HEK293 (cell line): ENCODE results near the gene CYP1B1.

ENCODE experiments used
- CTCF ChIA-PET: fragments of 350-600 bp; formaldehyde crosslinking; extraction: SDS; loops from one replicate; lab custom pipeline; 2021; ENCODE audit warnings: antibody characterized with exemption; lab: Yijun Ruan, JAX
- POLR2A ChIA-PET: fragments of 300-600 bp; formaldehyde crosslinking; extraction: SDS; loops from one replicate; lab custom pipeline; 2020; ENCODE audit warnings: antibody characterized with exemption, inconsistent platforms; lab: Yijun Ruan, JAX
- H3K27ac ChIP-seq: fragments of 200-500 bp; sonication (Bioruptor generic); 2 replicates; pipeline ENCODE4 v1.5.1; 2014; ENCODE audit warnings: low read depth, low read length, control low read depth, inconsistent platforms; ENCODE audit errors: extremely low read depth
- H3K36me3 ChIP-seq, 2 experiments: fragments of 200-500 bp in 1 of 2; sonication (Bioruptor generic) in 1 of 2; 1 replicate in 1 of 2; 2 replicates in 1 of 2; pipeline ENCODE4 v1.5.1; 2014 to 2017; ENCODE audit warnings: inconsistent platforms in 2 of 2, low read length in 2 of 2; ENCODE audit not compliant: control insufficient read depth in 2 of 2, insufficient read depth in 1 of 2
- H3K4me1 ChIP-seq: fragments of 200-500 bp; sonication (Bioruptor generic); 2 replicates; pipeline ENCODE4 v1.5.1; 2014; ENCODE audit warnings: mild to moderate bottlenecking, low read length, inconsistent platforms; ENCODE audit not compliant: control insufficient read depth, insufficient read depth
- H3K4me3 ChIP-seq: 2 replicates; pipeline ENCODE4 v1.5.1; 2011; ENCODE audit warnings: low read depth, mild to moderate bottlenecking, control low read depth, low read length, moderate library complexity
- H3K9me3 ChIP-seq: fragments of 200-500 bp; sonication (Bioruptor generic); 2 replicates; pipeline ENCODE4 v1.5.1; 2014; ENCODE audit warnings: low read depth, low read length, inconsistent platforms; ENCODE audit not compliant: control insufficient read depth, insufficient read depth
- BCL11A ChIP-seq: fragments of 450-650 bp; formaldehyde crosslinking; IDR thresholded peaks from 2 replicates; pipeline ENCODE4 v1.5.1; 2016; ENCODE audit warnings: low read depth, missing biosample characterization, missing genetic modification characterization
- HOXC10 ChIP-seq: sonication (generic); formaldehyde crosslinking; IDR thresholded peaks from 2 replicates; pipeline ENCODE4 v1.8.1; 2023; ENCODE audit warnings: mild to moderate bottlenecking, missing genetic modification reagents
- KLF16 ChIP-seq: fragments of 450-650 bp; formaldehyde crosslinking; IDR thresholded peaks from 2 replicates; pipeline ENCODE4 v1.5.1; 2017; ENCODE audit warnings: missing biosample characterization, missing genetic modification characterization
- KLF7 ChIP-seq: fragments of 450-650 bp; formaldehyde crosslinking; IDR thresholded peaks from 2 replicates; pipeline ENCODE4 v1.5.1; 2016; ENCODE audit warnings: missing biosample characterization, missing genetic modification characterization, borderline replicate concordance
- PRDM1 ChIP-seq: fragments of 450-650 bp; formaldehyde crosslinking; IDR thresholded peaks from 2 replicates; pipeline ENCODE4; 2016; ENCODE audit warnings: missing biosample characterization, missing genetic modification characterization
- PRDM6 ChIP-seq: fragments of 450-650 bp; formaldehyde crosslinking; IDR thresholded peaks from 2 replicates; pipeline ENCODE4 v1.5.1; 2017; ENCODE audit warnings: missing biosample characterization, missing genetic modification characterization
- WT1 ChIP-seq: fragments of 450-650 bp; formaldehyde crosslinking; IDR thresholded peaks from 2 replicates; pipeline ENCODE4 v1.5.1; 2016; ENCODE audit warnings: missing biosample characterization, missing genetic modification characterization
- ZBTB1 ChIP-seq: fragments of 450-650 bp; formaldehyde crosslinking; IDR thresholded peaks from 2 replicates; pipeline ENCODE4 v1.5.1; 2016; ENCODE audit warnings: missing biosample characterization, missing genetic modification characterization
- ZBTB26 ChIP-seq: fragments of 450-650 bp; formaldehyde crosslinking; optimal IDR thresholded peaks from 2 replicates; pipeline ENCODE3; 2016; ENCODE audit warnings: missing biosample characterization, mild to moderate bottlenecking, missing genetic modification characterization
- ZBTB7A ChIP-seq: fragments of 450-650 bp; formaldehyde crosslinking; IDR thresholded peaks from 2 replicates; pipeline ENCODE4 v1.5.1; 2016; ENCODE audit warnings: low read depth, missing biosample characterization, missing genetic modification characterization
- ZBTB8A ChIP-seq: fragments of 450-650 bp; formaldehyde crosslinking; IDR thresholded peaks from 2 replicates; pipeline ENCODE4 v1.5.1; 2016; ENCODE audit warnings: missing biosample characterization, missing genetic modification characterization
- ZEB2 ChIP-seq: fragments of 450-650 bp; formaldehyde crosslinking; IDR thresholded peaks from 2 replicates; pipeline ENCODE4 v1.5.1; 2016; ENCODE audit warnings: missing biosample characterization, missing genetic modification characterization
- ZFHX2 ChIP-seq: fragments of 450-650 bp; formaldehyde crosslinking; conservative IDR thresholded peaks from 2 replicates; pipeline ENCODE4 v1.5.1; 2016; ENCODE audit warnings: missing biosample characterization, missing genetic modification characterization
- ZFP3 ChIP-seq: fragments of 450-650 bp; formaldehyde crosslinking; IDR thresholded peaks from 2 replicates; pipeline ENCODE4 v1.5.1; 2016; ENCODE audit warnings: low read depth, missing biosample characterization, missing genetic modification characterization
- ZNF114 ChIP-seq: fragments of 450-650 bp; formaldehyde crosslinking; IDR thresholded peaks from 2 replicates; pipeline ENCODE4 v1.5.0; 2017; ENCODE audit warnings: missing biosample characterization, missing genetic modification characterization
- ZNF175 ChIP-seq: fragments of 450-650 bp; formaldehyde crosslinking; IDR thresholded peaks from 2 replicates; pipeline ENCODE4 v1.5.1; 2016; ENCODE audit warnings: missing biosample characterization, missing genetic modification characterization
- ZNF184 ChIP-seq: fragments of 450-650 bp; IDR thresholded peaks from 2 replicates; pipeline ENCODE4 v1.5.1; 2018; ENCODE audit warnings: missing biosample characterization, mild to moderate bottlenecking, missing genetic modification characterization
- ZNF2 ChIP-seq: fragments of 450-650 bp; formaldehyde crosslinking; IDR thresholded peaks from 2 replicates; pipeline ENCODE4 v1.5.1; 2016; ENCODE audit warnings: missing biosample characterization, missing genetic modification characterization
- ZNF23 ChIP-seq: fragments of 450-650 bp; formaldehyde crosslinking; IDR thresholded peaks from 2 replicates; pipeline ENCODE4 v1.5.1; 2016; ENCODE audit warnings: missing biosample characterization, missing genetic modification characterization, borderline replicate concordance
- ZNF280C ChIP-seq: fragments of 450-650 bp; formaldehyde crosslinking; IDR thresholded peaks from 2 replicates; pipeline ENCODE4 v1.5.1; 2016; ENCODE audit warnings: missing biosample characterization, missing genetic modification characterization
- ZNF341 ChIP-seq: fragments of 450-650 bp; formaldehyde crosslinking; IDR thresholded peaks from 2 replicates; pipeline ENCODE4; 2016; ENCODE audit warnings: low read depth, missing biosample characterization, missing genetic modification characterization
- ZNF449 ChIP-seq: fragments of 450-650 bp; formaldehyde crosslinking; IDR thresholded peaks from 2 replicates; pipeline ENCODE4 v1.5.1; 2017; ENCODE audit warnings: missing biosample characterization, mild to moderate bottlenecking, missing genetic modification characterization, moderate library complexity
- ZNF514 ChIP-seq: fragments of 450-650 bp; formaldehyde crosslinking; IDR thresholded peaks from 2 replicates; pipeline ENCODE4 v1.5.1; 2016; ENCODE audit warnings: missing biosample characterization, missing genetic modification characterization
- ZNF596 ChIP-seq: fragments of 450-650 bp; IDR thresholded peaks from 2 replicates; pipeline ENCODE4 v1.5.0; 2018; ENCODE audit warnings: missing biosample characterization, mild to moderate bottlenecking, missing genetic modification characterization, moderate library complexity
- ZNF600 ChIP-seq: fragments of 450-650 bp; formaldehyde crosslinking; IDR thresholded peaks from 2 replicates; pipeline ENCODE4 v1.5.1; 2016; ENCODE audit warnings: missing biosample characterization, missing genetic modification characterization
- ZNF76 ChIP-seq: fragments of 450-650 bp; formaldehyde crosslinking; IDR thresholded peaks from 2 replicates; pipeline ENCODE4; 2016; ENCODE audit warnings: low read depth, missing biosample characterization, missing genetic modification characterization, borderline replicate concordance
- ZNF837 ChIP-seq: fragments of 450-650 bp; formaldehyde crosslinking; IDR thresholded peaks from 2 replicates; pipeline ENCODE4 v1.5.1; 2016; ENCODE audit warnings: missing biosample characterization, missing genetic modification characterization

Gene CYP1B1

GRCh38 chr2:38076710-38077430 is 919 bp upstream of the CYP1B1 start (continued):
- no peak for TF ChIP-seq PRDM1 (tag by site-specific recombination)
- TF ChIP-seq ZNF114 (tag by site-specific recombination), result no peak
- no peak for TF ChIP-seq ZNF837
- peak; percentile 99 for TF ChIP-seq ZBTB8A
- peak; percentile 36; the same call in 1 of the 2 replicates for TF ChIP-seq ZNF596 (tag by site-specific recombination)
- no peak for TF ChIP-seq PRDM6 (tag by site-specific recombination)
- no peak for TF ChIP-seq ZBTB1 (tag by site-specific recombination)
- peak; percentile 35; the same call in 1 of the 2 replicates for TF ChIP-seq WT1
- TF ChIP-seq ZNF514 (tag by site-specific recombination), result no peak
- no peak for TF ChIP-seq ZNF23 (tag by site-specific recombination)
- no peak for TF ChIP-seq ZNF184 (tag by site-specific recombination)
- TF ChIP-seq ZBTB7A (tag by site-specific recombination), result no peak
- no peak for TF ChIP-seq ZNF280C (tag by site-specific recombination)
- 0 out of 2 replicates have a peak, but pooled peaks have one; percentile 10 for TF ChIP-seq ZNF341 (tag by site-specific recombination)
- peak; percentile 55; the same call in 1 of the 2 replicates for TF ChIP-seq ZNF76 (tag by site-specific recombination)
- 0 out of 2 replicates have a peak, but pooled peaks have one; percentile 48 for TF ChIP-seq HOXC10 (CRISPR knock-in tag)
- TF ChIP-seq BCL11A, result no peak
- TF ChIP-seq ZNF175 (tag by site-specific recombination), result no peak
- TF ChIP-seq ZFHX2 (tag by site-specific recombination), result peak; percentile 94
- TF ChIP-seq ZNF2, result no peak
- TF ChIP-seq KLF7 (tag by site-specific recombination), result peak; percentile 60; the same call in 1 of the 2 replicates
- TF ChIP-seq ZFP3 (tag by site-specific recombination), result no peak
- TF ChIP-seq KLF16, result no peak

GRCh38 chr2:38076152-38076709 is 280 bp upstream of the CYP1B1 start:
- H3K4me1 ChIP-seq, result peaks cover 4% of the 10 kb centered on the region
- H3K9me3 ChIP-seq, result no peaks in the 10 kb centered on the region
- ChIA-PET POLR2A (interaction anchor here (0.6 to 2.4 kb wide), 16 partner anchors 9 to 1740 kb away, joined by 3 to 18 read pairs (median 4); partner anchors contain the start of genes HNRNPLL and RMDN2), CTCF (interaction anchor here (0.5 to 2.4 kb wide), 23 partner anchors 8 to 762 kb away, joined by 3 to 12 read pairs (median 4); no protein-coding TSS in a partner anchor)
- H3K36me3 ChIP-seq, result no peaks in the 10 kb centered on the region
- H3K4me3 ChIP-seq, result peak overlapping the region; percentile 50
- H3K27ac ChIP-seq, result peak overlapping the region; percentile 99
- TF ChIP-seq ZEB2 (tag by site-specific recombination), result peak; percentile 57; the same call in 1 of the 2 replicates
- TF ChIP-seq ZNF449, result peak; percentile 16; the same call in 1 of the 2 replicates
- peak; percentile 36; the same call in 1 of the 2 replicates for TF ChIP-seq ZNF600
- peak; percentile 58 for TF ChIP-seq ZBTB26
